GM21381 (cell line): ENCODE measurements around the gene CCL24.
"Not testable (repeated sequence)": the region's sequence is repeated elsewhere in the genome, so short reads cannot be mapped to it uniquely, and the experiment has no call there.

Experiments
- ATAC-seq: cut with Tn5 transposase; IDR thresholded peaks from one replicate; pipeline ENCODE4 v1.9.1; 2021; ENCODE audit warnings: mild to moderate bottlenecking, moderate library complexity; ENCODE audit not compliant: unreplicated experiment

The CCL24 gene

GRCh38 chr7:75788154-75788847, 25.3 kb downstream of the CCL24 start:
- ATAC-seq: not testable (repeated sequence)

DNA sequence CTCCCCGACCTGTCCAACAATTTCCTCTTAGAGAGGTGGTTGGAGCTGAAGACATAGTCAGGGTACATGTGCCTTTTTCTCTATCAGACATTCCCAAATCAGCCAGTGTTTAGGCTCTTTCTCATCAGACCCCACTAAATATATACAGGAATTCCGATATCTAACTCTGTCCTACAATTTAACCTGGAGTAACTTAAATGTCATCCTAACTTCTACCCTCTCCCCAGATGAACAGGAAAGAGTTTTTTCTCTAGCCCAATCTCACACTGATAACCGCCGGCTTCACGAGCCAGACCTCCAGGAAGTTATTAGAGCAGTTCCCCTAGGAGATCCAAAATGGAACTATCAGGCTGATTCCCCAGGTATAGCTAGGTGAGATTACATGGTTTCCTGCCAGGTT, 30.5 kb downstream of the CCL24 start:
- not testable (repeated sequence) for ATAC-seq

- not testable (repeated sequence) for ATAC-seq
These were observed 32.8 kb downstream of the CCL24 start for GRCh38 chr7:75780647-75781273.

GRCh38 chr7:75779516-75779915, 34.1 kb downstream of the CCL24 start:
- not testable (repeated sequence) for ATAC-seq

DNA sequence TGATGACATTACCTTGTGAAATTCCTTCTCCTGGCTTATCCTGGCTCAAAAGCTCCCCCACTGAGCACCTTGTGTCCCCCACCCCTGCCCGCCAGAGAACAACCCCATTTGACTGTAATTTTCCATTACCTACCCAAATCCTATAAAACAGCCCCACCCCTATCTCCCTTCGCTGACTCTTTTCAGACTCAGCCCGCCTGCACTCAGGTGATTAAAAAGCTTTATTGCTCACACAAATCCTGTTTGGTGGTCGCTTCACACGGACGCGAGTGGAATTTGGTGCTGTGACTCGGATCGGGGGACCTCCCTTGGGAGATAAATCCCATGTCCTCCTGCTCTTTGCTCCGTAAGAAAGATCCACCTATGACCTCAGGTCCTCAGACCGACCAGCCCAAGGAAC, 34.6 kb downstream of the CCL24 start:
- not testable (repeated sequence) for ATAC-seq

GRCh38 chr7:75776295-75776971, 37.2 kb downstream of the CCL24 start:
- ATAC-seq: no peak

DNA sequence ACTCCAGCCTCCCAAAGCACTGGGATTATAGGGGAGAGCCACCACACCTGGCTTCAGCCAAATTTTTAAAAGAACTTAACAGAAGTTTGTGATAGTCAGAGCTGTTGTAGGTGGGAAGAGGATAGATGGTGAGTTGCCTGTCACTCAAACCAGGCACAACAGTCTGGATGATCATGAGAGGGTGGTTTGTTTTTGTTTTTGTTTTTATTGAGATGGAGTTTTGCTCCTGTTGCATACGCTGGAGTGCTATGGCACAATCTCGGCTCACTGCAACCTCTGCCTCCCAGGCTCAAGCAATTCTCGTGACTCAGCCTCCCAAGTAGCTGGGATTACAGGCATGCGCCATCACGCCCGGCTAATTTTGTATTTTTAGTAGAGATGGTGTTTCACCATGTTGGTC, 39.6 kb downstream of the CCL24 start:
- ATAC-seq: not testable (repeated sequence)

- no peak for ATAC-seq
These were observed 41.2 kb downstream of the CCL24 start, which contains the start of gene CCL26 for GRCh38 chr7:75772081-75773077. CCL26 (minus strand) TSS chr7:75772211; CDS start chr7:75772176, 35 bp downstream.

DNA sequence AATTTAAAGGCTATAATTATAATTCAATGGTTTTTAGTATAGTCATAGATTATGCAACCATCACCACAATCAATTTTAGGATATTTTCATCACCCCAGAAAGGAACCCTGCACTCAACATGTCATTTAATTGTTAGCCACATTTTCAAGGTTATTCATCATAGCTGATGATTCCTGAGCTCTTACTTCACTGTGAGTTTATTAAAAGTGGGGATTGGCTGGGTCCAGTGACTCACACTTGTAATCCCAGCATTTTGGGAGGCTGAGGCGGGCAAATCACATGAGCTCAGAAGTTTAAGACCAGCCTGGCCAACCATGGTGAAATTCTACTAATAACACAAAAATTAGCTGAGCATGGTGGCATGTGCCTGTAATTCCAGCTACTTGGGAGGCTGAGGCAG, 42.4 kb downstream of the CCL24 start:
- no peak for ATAC-seq

GRCh38 chr7:75762350-75762917, 51.2 kb downstream of the CCL24 start:
- ATAC-seq: no peak

DNA sequence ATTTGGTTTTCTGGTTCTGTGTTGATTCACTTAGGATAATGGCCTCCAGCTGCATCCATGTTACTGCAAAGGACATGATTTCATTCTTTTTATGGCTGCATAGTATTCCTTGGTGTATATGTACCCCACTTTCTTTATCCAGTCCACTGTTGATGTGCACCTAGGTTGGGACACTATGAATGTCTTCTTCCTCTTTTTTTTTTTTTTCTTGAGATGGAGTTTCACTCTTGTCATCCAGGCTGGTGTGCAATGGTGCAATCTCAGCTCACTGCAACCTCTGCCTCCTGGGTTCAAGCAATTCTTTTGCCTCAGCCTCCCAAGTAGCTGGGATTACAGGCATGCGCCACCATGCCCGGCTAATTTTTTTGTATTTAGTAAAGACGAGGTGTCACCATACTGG, 51.8 kb downstream of the CCL24 start:
- ATAC-seq: not testable (repeated sequence)
